T-helper 2 cell treated with Interferon-gamma antibody and Interleukin-4, amounts not matched to agents 5 μg/mL and 100 μg/mL, for 36 hours (primary cell): ENCODE measurements around the gene PCNX1.

Source experiments
- DNase-seq: peaks from one replicate; pipeline ENCODE4 v3.0.0; 2021; ENCODE audit warnings: low spot score
- H3K27ac Mint-ChIP-seq: one replicate; pipeline ENCODE4 v1.8.0; 2021; ENCODE audit warnings: mild to moderate bottlenecking, mixed read lengths
- H3K27me3 Mint-ChIP-seq: one replicate; pipeline ENCODE4 v1.8.0; 2021; ENCODE audit warnings: low read depth, mixed read lengths
- H3K36me3 Mint-ChIP-seq: one replicate; pipeline ENCODE4 v1.8.0; 2021; ENCODE audit warnings: low read depth, mixed read lengths
- H3K4me1 Mint-ChIP-seq: one replicate; pipeline ENCODE4 v1.8.0; 2021; ENCODE audit warnings: low read depth, mixed read lengths
- H3K4me3 Mint-ChIP-seq: one replicate; pipeline ENCODE4 v1.8.0; 2022; ENCODE audit warnings: mild to moderate bottlenecking, moderate library complexity, mixed read lengths
- H3K9me3 Mint-ChIP-seq: one replicate; pipeline ENCODE4 v1.8.0; 2021; ENCODE audit warnings: mixed read lengths

PCNX1 gene

DNA sequence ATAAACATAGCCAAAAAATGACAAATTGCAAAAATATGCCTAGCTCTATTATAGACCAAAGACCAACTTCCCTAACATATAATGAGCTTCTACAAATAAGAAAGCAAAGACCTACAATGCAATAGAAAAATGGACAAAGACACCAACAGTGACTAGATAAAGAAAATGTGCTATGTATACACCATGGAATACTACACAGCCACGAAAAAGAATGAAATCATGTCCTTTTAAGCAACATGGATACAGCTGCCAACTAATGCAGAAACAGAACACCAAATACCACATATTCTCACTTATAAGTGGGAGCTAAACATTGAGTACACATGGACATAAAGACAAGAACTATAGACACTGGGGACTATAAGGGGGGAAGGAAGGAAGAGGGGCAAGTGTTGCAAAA is 10.9 kb upstream of the PCNX1 start:
- H3K27me3 Mint-ChIP-seq: no peaks in the 10 kb centered on the region
- DNase-seq: no peak
- H3K27ac Mint-ChIP-seq: no peak overlapping the region
- no peak overlapping the region for H3K4me3 Mint-ChIP-seq
- peaks cover 71% of the 10 kb centered on the region for H3K4me1 Mint-ChIP-seq
- H3K36me3 Mint-ChIP-seq: peaks cover 6% of the 10 kb centered on the region
- peaks cover 11% of the 10 kb centered on the region for H3K9me3 Mint-ChIP-seq

DNA sequence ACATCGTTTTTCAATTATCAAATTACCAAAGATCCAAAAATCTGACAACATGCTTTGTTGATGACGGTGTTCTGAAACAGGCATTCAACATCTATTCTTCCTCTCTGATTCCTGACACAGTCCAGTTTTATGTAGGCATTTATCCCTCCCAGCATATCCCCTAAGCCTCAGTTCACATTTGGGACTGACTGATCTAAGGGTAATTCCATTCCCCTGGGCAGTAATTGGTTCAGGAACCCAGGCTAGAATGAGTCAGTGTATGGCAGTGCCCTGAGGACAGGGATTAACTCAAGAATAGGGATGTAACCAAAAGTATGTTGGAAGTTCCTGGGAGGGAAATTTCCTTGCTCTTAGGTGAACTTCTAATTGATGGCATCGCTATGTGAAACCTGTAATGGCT is 10.3 kb upstream of the PCNX1 start:
- DNase-seq: no peak
- Mint-ChIP-seq H3K4me1 (peaks cover 68% of the 10 kb centered on the region), H3K9me3 (peaks cover 11% of the 10 kb centered on the region), H3K4me3 (no peak overlapping the region), H3K27ac (no peak overlapping the region), H3K36me3 (peaks cover 6% of the 10 kb centered on the region), H3K27me3 (no peaks in the 10 kb centered on the region)

DNA sequence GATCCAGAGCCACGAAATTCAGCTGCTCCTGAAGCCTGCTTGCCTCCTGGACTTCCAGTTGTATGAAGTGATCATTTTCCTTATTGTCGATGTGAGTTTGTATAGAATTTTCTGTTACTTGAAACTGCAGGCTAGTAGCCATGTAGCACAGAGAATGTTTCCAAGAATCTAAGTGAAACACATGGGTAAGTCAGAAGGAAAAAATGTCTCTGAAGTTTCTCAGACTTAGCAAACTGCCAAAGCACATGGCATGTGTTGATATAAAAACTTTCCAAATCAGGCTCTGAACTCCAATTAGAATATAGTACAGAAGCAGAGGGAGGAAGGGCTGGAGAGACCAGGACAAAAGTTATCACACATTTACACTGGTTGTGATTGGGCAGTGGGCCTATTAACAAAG is 9.8 kb upstream of the PCNX1 start:
- H3K9me3 Mint-ChIP-seq: peaks cover 11% of the 10 kb centered on the region
- H3K27me3 Mint-ChIP-seq: no peaks in the 10 kb centered on the region
- peaks cover 6% of the 10 kb centered on the region for H3K36me3 Mint-ChIP-seq
- H3K4me1 Mint-ChIP-seq: peaks cover 67% of the 10 kb centered on the region
- DNase-seq: no peak
- no peak overlapping the region for H3K4me3 Mint-ChIP-seq
- no peak overlapping the region for H3K27ac Mint-ChIP-seq

DNA sequence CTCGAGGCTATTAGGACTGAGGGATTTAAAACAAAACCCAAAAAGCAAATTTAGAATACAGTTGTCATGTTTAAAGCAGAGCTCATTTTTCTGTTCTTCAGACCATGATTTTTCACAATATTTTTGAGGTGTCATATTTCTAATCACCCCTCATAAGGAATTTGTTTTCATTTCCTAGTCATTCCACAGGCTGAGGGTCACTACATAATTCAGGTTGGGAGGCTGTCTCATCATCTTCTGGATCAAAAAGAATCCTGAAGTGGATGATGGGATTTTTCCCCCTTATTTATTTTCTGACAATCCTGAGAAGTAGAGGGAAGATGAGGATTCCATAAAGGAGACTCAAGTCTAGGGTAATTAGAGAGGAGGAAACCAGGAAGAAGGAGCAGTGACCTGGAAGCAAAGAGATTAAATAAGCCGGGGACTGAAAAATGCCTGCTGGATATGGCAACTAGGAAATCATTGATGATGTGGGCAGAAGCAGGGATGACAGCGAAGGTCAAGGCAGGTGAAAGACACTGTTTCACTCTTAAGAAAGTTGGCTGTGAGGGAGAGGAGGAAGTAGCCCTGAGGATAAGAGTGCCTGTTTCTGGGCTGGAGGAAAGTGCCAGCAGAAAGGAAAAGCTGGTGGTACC is 9.0 kb upstream of the PCNX1 start:
- no peak for DNase-seq
- H3K4me3 Mint-ChIP-seq: no peak overlapping the region
- H3K4me1 Mint-ChIP-seq: peaks cover 59% of the 10 kb centered on the region

DNA sequence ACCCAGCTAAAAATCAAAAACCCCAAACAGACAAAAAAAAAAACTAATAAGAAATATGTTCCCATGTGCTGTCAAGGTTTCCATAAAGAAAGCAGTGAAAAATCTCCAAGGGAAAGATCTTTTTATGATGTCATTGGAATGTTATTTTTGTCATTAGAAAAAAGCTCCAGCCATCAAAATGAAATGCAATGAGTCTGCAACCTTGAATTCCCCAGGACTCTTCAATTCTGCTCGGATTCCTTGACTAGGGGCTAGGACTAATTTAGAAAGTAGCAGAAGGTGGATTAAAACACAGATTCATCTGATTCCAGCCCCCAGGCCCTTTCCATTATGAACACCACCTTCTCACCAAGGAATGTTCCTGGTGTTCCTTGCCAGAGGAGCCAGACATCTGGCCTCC is 6.0 kb upstream of the PCNX1 start:
- Mint-ChIP-seq H3K4me3 (no peak overlapping the region), H3K27ac (no peak overlapping the region), H3K9me3 (peaks cover 9% of the 10 kb centered on the region), H3K4me1 (peaks cover 46% of the 10 kb centered on the region), H3K36me3 (peaks cover 5% of the 10 kb centered on the region), H3K27me3 (no peaks in the 10 kb centered on the region)
- no peak for DNase-seq

More for the DNA sequence above, 9.0 kb upstream of the PCNX1 start:
- Mint-ChIP-seq H3K27me3 (no peaks in the 10 kb centered on the region), H3K36me3 (peaks cover 6% of the 10 kb centered on the region), H3K27ac (no peak overlapping the region), H3K9me3 (peaks cover 11% of the 10 kb centered on the region)

DNA sequence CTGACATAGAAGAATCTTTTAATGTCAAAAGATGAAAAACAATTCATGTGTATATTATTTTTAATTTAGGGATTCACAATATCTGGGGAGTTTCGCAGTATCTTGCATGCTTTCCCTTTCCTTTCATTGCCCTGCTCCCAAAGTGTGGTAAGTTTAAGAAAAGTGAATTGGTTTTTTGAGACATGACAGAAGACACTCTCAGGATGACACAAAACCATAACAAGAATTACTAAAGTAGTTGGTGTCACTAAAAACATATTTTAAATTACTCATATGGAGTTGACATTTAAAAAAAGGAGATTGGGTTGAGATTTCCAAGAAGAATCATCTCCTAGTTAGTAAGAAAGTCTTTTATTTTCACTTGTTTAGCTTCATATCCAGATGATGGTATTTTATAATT is 5.1 kb upstream of the PCNX1 start:
- Mint-ChIP-seq H3K9me3 (no peaks in the 10 kb centered on the region), H3K27me3 (no peaks in the 10 kb centered on the region), H3K4me1 (peaks cover 46% of the 10 kb centered on the region), H3K36me3 (peaks cover 2% of the 10 kb centered on the region), H3K4me3 (peak overlapping the region; percentile 33), H3K27ac (no peak overlapping the region)
- DNase-seq: no peak

DNA sequence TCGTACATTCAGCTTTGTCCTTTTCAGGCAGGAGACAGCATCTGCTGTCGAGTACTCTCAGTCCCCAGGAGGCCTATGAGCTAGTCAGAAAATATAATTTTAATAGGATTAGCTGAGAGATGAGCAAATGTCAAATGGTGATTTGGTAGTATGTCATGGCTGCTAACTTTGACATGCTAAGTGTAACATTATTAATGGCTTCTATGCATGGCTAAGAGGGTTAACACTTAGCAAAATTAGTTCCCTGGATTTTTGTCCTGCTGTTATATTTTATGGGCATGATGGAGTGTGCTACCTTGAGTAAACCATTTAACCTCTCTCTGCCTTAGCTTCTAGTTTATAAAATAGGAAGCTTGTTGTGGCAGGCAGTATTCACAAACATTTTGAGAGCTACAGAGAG is 2.9 kb upstream of the PCNX1 start:
- H3K36me3 Mint-ChIP-seq: peaks cover 5% of the 10 kb centered on the region
- H3K4me1 Mint-ChIP-seq: peaks cover 34% of the 10 kb centered on the region
- no peak overlapping the region for H3K27ac Mint-ChIP-seq
- H3K27me3 Mint-ChIP-seq: no peaks in the 10 kb centered on the region
- DNase-seq: no peak
- no peak overlapping the region for H3K4me3 Mint-ChIP-seq
- H3K9me3 Mint-ChIP-seq: no peaks in the 10 kb centered on the region

DNA sequence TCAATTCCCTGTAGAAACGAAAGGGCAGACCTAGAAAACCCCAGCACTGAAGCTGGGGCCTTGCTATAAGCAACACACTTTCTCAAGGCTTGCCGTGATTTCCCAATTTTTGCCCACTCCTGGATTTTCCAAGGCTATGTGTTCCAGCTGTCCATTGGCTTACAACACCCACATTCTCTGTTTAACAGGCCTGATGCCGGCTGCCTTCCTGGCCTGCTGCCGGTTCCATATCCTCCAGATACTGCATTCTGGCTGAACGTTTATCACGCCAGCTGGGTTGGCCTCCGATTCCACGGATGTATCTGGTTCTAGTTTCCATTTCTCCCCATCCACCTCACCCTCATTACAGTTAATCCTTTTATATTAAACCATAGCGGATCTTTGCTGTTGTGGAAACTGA is 2.0 kb upstream of the PCNX1 start:
- no peak overlapping the region for H3K4me3 Mint-ChIP-seq
- H3K36me3 Mint-ChIP-seq: peaks cover 7% of the 10 kb centered on the region
- no peak overlapping the region for H3K27ac Mint-ChIP-seq
- peaks cover 41% of the 10 kb centered on the region for H3K4me1 Mint-ChIP-seq
- no peak for DNase-seq
- no peaks in the 10 kb centered on the region for H3K9me3 Mint-ChIP-seq
- no peaks in the 10 kb centered on the region for H3K27me3 Mint-ChIP-seq

DNA sequence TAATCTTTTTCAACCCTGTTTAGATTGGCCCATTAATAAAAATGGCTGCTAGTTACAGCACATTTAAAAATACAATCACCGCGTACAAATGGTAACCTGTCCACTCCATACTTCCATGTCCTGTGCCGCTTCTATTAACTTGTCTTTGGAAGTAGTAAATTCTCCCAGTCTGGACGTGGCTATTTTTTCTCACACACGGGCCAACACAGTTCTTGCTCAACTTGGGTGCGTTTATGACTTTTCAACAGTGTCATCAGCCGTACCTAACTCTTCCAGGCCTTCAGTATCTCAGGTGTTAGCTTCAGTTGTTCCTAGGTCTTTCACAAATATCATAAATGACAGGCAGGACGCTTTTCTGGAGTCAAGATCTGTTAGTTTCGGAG is 475 bp upstream of the PCNX1 start:
- Mint-ChIP-seq H3K9me3 (no peaks in the 10 kb centered on the region), H3K4me1 (peaks cover 41% of the 10 kb centered on the region), H3K4me3 (peak overlapping the region; percentile 90)

DNA sequence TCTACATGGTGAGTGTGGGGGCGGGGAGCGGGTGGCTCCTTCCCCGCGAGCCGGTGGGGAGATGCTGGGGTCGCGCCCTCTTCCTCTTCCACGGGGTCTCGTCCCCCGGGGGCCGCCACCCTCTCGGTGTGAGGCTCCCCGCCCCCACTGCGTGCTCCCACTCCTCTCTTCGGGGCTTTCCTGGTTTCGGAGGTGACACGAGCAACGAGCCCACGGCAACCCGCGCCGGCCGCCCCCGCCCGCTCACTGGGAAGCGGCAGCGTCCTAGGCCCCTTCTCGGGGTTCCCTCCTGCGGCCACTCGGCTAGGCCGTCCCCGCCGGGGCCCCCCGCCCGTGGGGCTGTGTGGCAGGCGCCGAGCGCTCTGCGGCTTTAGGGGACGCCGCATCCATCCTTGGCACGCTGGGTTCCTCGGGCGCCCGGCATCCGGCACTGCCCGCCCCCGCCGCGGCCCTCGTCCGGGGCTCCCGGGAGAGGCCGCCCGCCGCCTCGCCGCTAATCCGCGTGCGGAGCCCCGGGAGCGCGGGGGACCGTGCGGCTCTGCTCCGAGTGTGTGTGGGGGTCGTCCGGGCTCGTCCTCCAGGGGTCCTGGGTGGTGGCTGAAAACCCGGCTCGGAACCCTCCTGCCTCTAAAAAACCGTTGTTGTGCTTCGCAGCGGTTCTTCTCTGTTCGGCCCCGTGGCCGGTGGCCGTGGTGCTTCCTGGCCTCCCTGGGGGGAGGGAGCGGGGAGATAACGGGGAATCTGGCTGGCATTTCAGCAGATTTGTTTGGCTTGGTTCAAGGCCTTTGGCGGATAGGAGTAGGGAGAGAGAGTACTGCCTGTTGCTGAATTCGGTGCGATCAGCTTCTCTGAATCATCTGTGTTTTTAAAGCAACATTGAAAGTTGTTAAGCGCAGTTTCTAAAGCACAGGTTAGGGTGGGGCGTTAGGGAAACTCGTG is 1.0 kb downstream of the PCNX1 start:
- Mint-ChIP-seq H3K4me3 (peak overlapping the region; percentile 95), H3K4me1 (peaks cover 43% of the 10 kb centered on the region), H3K9me3 (no peaks in the 10 kb centered on the region), H3K27ac (peak overlapping the region; percentile 90), H3K27me3 (no peaks in the 10 kb centered on the region), H3K36me3 (peaks cover 22% of the 10 kb centered on the region)
- peak; percentile 58 for DNase-seq

More for the DNA sequence above, 475 bp upstream of the PCNX1 start:
- DNase-seq: no peak
- H3K27ac Mint-ChIP-seq: peak overlapping the region; percentile 91
- no peaks in the 10 kb centered on the region for H3K27me3 Mint-ChIP-seq
- peaks cover 13% of the 10 kb centered on the region for H3K36me3 Mint-ChIP-seq

DNA sequence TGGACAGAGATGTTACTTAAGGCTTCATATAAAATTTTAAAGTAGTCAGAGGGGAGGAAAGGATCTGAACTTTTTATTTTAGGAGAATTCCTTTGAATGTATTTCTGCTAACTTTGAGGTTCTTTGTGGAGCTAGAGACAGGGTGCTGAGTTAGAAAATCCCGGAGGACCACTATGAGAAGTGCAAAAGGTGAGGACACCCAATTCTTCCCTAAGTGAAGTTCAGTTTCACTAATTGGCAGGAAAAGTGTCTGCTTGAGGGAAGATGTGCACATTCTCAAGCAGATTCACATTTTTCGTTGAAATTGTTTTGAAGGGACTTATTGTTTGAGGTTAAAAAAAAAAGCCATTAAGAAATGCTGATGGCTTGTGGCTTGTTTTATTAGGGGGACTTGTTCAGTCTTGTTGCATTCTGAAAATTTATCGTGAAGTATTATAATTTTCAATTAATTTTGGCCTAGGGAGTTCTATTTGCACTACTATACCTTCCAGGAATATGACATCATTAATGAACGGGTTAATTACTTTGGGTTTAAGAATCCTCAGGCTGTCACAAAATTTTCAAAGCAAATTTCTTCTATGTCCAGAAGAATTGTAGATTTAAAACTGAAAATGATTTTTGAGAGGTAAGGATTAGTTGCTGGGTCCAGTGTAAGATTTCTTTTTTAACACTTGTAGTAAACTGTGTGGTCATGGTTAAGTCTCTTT is 1.8 kb downstream of the PCNX1 start:
- H3K27me3 Mint-ChIP-seq: no peaks in the 10 kb centered on the region
- peak overlapping the region; percentile 90 for H3K27ac Mint-ChIP-seq
- no peak for DNase-seq
- no peaks in the 10 kb centered on the region for H3K9me3 Mint-ChIP-seq
- peaks cover 22% of the 10 kb centered on the region for H3K36me3 Mint-ChIP-seq
- H3K4me3 Mint-ChIP-seq: peak overlapping the region; percentile 95
- peaks cover 37% of the 10 kb centered on the region for H3K4me1 Mint-ChIP-seq

DNA sequence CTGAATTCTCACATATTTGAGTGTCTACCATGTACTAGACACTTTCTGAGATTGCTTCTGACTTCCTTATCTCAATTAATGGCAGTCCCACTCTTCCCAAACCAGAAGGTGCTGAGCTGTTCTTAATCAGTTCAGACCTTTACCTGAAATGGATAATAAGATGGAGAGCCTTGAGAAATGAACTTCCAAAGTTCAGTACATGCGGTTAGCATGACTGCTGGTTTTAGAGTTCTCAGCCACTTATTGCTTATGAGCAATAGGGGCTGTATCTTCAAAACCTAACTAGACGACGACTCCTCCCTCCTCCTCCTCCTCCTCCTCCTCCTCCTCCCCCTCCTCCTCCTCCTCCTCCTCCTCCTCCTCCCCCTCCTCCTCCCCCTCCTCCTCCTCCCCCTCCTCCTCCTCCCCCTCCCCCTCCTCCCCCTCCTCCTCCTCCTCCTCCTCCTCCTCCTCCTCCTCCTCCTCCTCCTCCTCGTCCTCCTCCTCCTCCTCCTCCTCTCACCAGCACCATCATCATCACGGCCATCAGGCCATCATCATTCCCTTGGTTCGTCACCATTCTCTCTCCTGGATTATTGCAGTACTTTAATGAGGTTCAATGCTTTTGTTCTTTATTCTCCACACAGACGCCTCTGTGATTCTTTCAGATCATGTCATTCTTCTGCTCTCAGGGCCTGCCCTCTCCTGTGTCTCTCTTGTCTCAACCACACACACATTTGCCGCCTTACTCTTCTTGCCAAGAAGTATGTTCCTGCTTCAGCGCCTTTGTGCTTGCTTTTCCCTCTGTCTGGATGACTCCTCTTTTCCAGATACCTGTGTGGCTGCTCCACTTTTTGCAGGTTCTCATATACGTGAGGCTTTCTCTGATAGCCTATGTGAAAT is 2.7 kb downstream of the PCNX1 start:
- Mint-ChIP-seq H3K36me3 (peaks cover 22% of the 10 kb centered on the region), H3K9me3 (no peaks in the 10 kb centered on the region), H3K27ac (peak overlapping the region; percentile 67), H3K27me3 (no peaks in the 10 kb centered on the region), H3K4me1 (peaks cover 37% of the 10 kb centered on the region), H3K4me3 (peak overlapping the region; percentile 95)
- DNase-seq: no peak

DNA sequence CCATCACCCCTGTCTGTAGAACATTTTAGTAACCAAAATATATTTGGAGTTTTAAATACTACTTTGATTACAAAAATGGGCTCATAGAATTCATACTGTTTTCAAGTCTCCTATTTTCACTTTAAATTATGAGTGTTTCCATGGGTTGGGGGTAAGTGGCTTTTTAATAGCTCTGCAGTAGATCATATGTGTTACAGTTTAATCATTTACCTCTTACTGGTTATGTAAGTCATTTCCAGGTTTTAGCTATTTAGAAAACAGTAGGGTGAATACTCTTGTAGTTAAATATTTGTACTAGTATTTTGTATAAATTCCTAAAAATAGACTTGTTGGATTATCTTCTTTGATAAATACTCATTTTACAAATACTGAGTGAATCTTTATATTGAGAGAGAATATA is 8.2 kb downstream of the PCNX1 start:
- peaks cover 36% of the 10 kb centered on the region for H3K36me3 Mint-ChIP-seq
- peaks cover 54% of the 10 kb centered on the region for H3K4me1 Mint-ChIP-seq
- no peak overlapping the region for H3K27ac Mint-ChIP-seq
- H3K4me3 Mint-ChIP-seq: no peak overlapping the region
- H3K9me3 Mint-ChIP-seq: no peaks in the 10 kb centered on the region
- no peaks in the 10 kb centered on the region for H3K27me3 Mint-ChIP-seq
- no peak for DNase-seq
